Mesenteric fat pad (tissue), 1 donor: ENCODE measurements around the gene NUDT16L1. TPM values are rescaled to one million over a fixed set of nuclear protein-coding genes. Genes with fewer than 3 reads are reported as not detected.
"Not testable (repeated sequence)": the region's sequence is repeated elsewhere in the genome, so short reads cannot be mapped to it uniquely, and the experiment has no call there.

Experiments used
- DNase-seq: peaks from one replicate; pipeline ENCODE4 v3.0.0-alpha.2; 2020; ENCODE audit warnings: low spot score
- long read RNA-seq: library from polyadenylated mRNA; unstranded; transcript quantifications from one replicate; pipeline ENCODE4 v2.0.0, GENCODE V29; 2020
- total RNA-seq: library from RNA; stranded (reverse); fragmentation: NEBNext Ultra II Directional; extraction: Animal tissue kit (Norgen Biotek cat#: 25700); gene quantifications from one replicate; pipeline ENCODE4 v1.2.1, GENCODE V29; 2021
- donor health status: DM: yes; HTN: yes; CAD: no.

Gene NUDT16L1
- total RNA-seq, result 19.4 TPM
- long read RNA-seq, transcript NUDT16L1-204 (3 exons, 1,406 nt), result minor isoform, 9 of 106 reads
- long read RNA-seq, transcript NUDT16L1-201 (3 exons, 1,349 nt), result major isoform, 90 of 106 reads
- long read RNA-seq, partial matches to known transcripts, result 2 of 106 reads
- long read RNA-seq, other reads (novel, unspliced or antisense), result 4 of 106 reads

DNA sequence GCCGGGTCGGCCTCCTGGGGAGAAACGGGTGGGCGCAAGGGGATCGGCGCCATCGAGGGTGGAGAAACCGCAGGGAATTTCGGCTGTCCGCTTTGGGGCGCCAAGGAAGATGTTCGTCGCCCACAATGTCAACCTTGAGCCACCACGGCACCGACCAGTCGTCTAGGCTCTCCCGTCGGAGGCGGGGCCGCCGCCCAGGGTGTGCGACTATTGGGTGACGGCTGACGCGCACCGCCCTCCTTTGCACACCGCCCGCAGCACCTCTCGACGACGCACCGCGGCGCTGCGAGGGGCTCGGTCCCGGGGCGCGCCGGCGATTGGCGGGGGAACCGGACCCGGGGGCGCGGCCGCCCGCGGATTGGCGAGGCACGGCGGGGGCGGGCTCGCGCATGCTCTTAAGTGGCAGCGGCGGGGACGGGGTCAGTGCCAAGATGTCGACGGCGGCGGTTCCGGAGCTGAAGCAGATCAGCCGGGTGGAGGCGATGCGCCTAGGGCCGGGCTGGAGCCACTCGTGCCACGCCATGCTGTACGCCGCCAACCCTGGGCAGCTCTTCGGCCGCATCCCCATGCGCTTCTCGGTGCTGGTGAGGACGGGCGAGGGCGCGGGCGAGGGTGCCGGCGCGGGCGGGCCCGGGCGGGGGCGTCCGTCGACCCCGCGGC is at the start of gene NUDT16L1:
NUDT16L1 (plus strand) TSS at position 267 of the 660 bp plus-strand sequence; CDS start at position 432, 165 bp downstream.
- peak; percentile 99 for DNase-seq

DNA sequence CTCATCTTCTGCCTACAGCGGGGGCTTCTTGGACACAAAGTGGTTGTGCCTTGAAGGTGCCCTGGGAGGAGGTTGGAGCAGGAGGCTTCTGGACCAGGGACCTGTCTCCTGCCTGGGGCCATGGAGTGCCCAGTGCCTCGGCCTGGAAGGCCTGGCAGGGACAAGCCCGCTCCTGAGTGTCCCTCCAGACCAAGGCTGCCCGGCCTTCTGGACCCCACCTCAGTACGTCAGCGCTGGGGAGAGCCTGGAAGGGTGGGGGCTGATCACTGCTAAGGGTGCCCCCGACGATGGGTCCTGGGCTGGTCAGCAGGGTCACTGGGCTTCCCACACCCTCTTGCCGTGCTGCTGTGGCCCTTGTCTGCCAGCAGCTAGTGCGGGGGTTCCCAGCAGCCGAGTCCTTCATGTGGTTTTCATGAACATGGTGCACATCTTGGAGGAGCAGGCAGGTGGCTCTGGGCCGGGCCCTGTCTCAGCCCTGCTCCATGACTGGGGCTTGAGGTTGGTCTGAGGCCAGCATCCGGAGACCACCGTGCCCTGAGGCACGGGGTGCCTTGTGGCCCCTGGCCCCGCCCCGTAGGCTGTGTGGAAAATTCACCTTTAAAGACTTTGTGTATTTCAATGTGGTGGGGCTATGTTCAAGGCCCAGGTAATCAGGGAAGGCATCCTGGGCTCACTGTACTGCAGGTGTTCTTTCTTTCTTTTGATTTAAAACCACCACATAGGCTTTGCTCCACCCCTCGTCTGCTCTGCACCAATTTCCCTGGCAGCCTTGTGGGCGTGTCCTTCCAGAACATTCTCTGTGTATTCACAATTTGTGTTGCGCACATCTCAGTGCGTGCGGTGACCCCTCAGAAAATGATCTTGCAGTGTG is 46.4 kb upstream of the NUDT16L1 start:
- no peak for DNase-seq

GRCh38 chr16:4647644-4647980 is 45.8 kb upstream of the NUDT16L1 start:
- DNase-seq, result no peak

DNA sequence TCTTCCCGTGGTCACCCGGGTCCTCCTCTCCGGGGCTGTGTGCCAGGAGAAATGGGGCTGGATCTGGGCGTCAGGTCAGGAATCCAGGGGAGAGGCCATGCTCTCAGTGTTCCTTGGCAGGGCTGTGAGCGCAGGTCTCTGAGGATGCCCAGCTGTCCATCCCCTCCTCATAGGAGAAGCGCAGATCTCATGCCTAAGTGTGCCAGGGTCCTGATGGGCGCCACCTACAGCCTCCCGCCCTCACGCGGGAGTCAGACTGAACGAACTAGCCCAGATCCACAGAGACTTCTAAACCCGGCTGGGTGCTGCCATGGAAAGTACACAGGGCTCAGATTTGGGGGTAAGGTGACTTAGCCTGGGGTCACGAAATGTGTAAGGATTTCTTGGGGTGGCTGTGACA is 44.4 kb upstream of the NUDT16L1 start:
- no peak for DNase-seq

DNA sequence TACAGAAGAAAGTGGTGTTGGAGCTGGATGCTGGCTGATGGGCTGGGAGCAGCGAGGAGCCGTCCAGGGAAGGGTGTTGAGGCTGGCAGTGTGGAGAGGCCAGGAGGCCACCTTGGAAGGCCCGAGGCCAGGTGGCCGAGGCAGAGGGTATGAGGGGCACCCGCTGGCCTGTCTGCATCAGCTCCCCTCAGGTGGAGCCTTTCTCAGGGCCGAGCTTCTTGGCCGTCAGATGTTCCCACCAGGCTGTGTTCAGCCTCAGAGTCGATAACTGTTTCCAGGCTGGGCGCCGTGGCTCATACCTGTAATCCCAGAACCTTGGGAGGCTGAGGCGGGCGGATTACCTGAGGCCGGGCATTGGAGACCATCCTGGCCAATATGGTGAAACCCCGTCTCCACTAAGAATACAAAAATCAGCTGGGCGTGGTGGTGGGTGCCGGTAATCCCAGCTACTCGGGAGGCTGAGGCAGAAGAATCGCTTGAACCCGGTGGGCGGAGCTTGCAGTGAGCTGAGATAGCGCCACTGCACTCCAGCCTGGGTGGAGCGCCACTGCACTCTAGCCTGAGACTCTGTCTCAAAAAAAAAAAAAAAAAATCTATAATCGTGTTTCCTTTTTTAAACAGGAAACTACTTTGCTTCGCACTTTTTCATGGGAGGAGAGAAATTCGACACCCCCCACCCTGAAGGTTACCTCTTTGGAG is 43.5 kb upstream of the NUDT16L1 start:
- DNase-seq, result no peak

DNA sequence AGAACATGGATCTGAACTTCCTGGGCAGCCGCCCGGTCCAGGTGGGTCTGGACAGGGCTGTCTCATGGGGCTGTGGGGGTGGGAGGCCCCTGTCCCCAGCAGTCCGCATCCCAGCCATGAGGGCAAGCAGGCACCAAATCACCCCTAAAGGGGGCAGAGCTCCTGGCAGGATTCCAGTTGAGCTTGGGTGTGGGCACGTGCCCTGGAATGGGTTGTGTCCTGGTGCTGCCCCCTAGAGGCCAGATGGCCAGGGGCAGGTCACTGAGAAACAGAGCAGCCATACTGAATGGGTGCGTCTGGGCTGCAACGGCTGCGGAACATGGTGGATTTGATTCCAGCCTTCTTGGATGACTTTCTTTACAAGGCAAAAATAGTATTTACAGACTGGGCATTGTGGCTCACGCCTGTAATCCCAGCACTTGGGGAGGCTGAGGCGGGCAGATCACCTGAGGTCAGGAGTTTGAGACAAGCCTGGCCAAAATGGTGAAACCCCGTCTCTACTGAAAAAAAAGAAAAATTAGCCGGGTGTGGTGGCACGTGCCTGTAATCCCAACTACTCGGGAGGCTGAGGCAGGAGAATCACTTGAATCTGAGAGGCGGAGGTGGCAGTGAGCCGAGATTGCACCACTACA is 42.8 kb upstream of the NUDT16L1 start:
- DNase-seq, result not testable (repeated sequence)

DNA sequence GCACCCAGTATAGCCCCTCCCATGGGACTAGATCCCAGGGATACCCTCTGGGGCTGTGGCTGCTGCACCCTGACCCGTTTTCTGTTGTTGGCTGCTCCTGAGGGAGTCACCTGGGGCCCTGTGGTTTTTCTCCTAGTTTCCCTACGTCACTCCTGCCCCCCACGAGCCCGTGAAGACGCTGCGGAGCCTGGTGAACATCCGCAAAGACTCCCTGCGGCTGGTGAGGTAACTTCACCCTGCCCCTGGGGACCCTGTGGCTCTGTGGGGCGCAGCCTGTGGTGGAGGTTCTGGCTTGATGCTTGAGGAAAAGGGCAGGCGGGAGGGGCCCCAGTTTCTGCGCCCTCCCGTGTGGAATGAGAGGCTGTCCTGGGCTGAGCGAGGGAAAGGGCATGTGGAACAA is 41.5 kb upstream of the NUDT16L1 start:
- no peak for DNase-seq

GRCh38 chr16:4652561-4652960 is 40.8 kb upstream of the NUDT16L1 start:
- no peak for DNase-seq

- DNase-seq, result no peak
Observed at GRCh38 chr16:4654011-4654963, 39.1 kb upstream of the NUDT16L1 start.

GRCh38 chr16:4654964-4655590 is 38.3 kb upstream of the NUDT16L1 start:
- no peak for DNase-seq

DNA sequence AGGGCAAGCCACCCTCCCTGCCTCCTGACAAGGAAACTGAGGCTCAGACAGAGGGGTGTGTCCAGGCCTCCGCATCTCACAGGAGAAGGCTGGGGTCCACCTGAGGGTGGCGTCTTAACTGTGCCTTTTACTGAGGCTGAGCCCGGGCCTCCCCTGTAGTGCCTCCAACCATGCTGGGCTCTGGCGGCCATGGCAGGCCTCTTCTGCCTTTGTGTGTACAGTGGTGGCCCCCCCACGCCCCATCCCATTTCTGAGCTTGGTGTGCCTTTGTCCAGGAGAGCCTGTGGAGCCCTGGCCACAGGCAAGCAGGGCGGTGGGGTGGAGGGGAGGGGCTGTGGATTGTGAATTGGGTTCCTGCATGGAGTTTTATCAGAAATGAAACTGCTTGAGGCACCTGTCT is 37.6 kb upstream of the NUDT16L1 start:
- DNase-seq, result no peak

DNA sequence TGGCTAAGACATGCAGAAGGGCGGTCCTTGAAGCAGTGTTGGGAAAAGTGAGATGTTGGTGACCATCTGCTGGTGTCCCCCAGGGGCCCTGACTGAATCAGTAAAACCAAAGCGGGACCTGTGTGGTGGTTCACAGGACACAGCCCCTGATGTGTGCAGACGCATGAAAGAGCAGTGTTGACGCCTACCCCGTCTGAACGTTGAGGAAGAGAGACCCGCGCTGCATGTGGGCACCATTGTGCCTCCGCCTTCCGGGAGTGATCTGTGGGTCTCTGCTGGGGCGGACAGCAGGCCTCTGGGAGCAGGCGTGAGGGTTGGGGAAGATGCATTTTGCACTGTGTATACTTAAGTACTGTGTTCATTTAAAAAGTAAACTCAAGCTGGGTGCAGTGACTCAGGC is 37.1 kb upstream of the NUDT16L1 start:
- no peak for DNase-seq

- no peak for DNase-seq
Observed at GRCh38 chr16:4656695-4657686, 36.4 kb upstream of the NUDT16L1 start.

DNA sequence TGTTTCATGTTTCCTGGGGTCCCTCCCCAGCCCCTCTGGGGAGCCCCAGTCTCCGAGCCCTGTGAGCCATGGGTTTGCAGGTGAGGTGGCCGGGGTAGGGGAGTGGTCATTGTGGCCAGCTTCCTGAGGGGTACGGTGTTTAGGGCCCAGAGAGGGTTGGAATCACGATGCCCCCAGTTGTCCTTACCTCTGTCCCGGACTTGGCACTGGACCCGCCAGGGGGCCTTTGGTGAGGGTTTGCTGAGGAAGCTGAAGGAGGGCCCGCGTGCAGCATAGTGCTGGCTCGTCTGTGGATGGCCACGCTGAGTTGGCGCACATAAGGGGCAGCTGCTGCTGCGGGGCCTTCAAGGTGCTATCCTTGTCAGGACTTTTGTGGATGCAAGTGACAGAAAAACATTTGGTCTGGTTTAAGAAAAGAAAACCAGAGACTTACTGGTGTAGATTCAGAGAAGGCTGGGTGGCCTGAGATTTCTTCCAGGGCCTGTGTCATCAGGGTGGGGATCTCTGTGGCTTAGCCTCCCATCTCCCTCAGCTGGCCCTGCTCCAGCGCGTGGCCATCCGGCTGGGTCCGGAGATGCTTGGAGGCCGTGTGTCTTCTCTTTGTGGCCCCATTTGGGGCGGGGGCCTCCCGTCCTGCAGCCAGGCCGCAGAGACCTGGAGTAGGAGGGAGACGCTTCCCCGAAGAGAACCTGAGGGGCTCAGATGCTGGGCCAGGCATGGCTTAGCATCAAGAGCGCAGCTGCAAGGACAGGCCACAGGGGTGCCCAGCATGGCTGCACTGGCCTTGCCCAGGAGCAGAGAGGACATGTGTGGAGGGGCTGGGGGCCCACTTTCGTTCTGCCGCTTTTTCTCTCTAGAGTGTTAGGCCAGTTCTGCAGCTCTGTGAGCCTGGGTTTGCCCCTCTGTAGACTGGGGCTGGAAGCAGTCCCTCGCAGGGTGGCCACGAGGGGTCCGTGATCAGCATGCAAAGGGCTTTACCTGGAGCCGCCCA is 33.7 kb upstream of the NUDT16L1 start:
- DNase-seq, result no peak

DNA sequence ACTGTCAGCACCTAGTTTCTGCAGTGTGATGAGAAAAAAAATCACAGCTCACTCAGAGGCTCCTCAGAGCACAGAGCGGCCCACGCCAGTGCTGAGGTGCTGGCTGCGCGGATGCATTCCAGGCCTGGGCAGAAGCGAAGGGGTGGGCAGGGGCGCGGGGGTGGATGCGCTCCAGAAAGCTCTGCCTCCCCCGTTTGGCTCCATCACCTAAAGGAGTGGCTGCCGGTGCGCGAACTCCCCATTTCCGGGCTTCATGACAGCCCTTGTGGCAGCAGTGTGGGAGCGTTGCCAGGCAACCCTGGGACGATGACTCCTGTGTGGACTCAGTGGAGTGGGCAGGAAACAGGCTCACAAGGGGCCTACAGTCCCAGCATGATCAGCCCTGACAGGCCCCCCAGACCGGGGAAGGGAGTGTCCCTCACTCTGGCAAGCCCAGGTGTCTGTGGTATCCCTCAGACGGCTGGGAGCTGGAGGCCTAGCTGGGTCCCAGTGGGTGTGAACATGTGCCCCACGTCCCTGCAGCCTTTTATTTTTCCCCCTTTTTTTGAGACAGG is 32.8 kb upstream of the NUDT16L1 start:
- no peak for DNase-seq

GRCh38 chr16:4661661-4662060 is 31.7 kb upstream of the NUDT16L1 start:
- no peak for DNase-seq

- DNase-seq, result no peak
Observed at GRCh38 chr16:4663465-4663776, 29.9 kb upstream of the NUDT16L1 start.
